Fibroblast of the aortic adventitia (primary cell): ENCODE results near the gene EEFSEC. TPM values are rescaled to one million over a fixed set of nuclear protein-coding genes. Genes with fewer than 3 reads are reported as not detected.

Experiments used
- DNase-seq: peaks from one replicate; pipeline ENCODE4 v3.0.0-alpha.2; 2010; ENCODE audit warnings: low read depth
- H3K4me3 ChIP-seq: 2 replicates; pipeline ENCODE4 v1.5.1; 2011; ENCODE audit warnings: low read depth, mild to moderate bottlenecking, control low read depth, low read length, moderate library complexity
- total RNA-seq: library from RNA; depleted of rRNA; stranded (reverse); fragments of >200 nt; gene quantifications from 2 replicates; pipeline ENCODE4 v1.2.3, GENCODE V29; 2012; ENCODE audit warnings: low replicate concordance
- TF ChIP-seq, protein P1 (sequence below): IDR thresholded peaks from 2 replicates; pipeline ENCODE4 v1.5.1; 2011; ENCODE audit warnings: mild to moderate bottlenecking, low read length, control low read depth, inconsistent platforms; ENCODE audit not compliant: insufficient read depth

Gene EEFSEC
- total RNA-seq, 1 donor, result 8.1 TPM

DNA sequence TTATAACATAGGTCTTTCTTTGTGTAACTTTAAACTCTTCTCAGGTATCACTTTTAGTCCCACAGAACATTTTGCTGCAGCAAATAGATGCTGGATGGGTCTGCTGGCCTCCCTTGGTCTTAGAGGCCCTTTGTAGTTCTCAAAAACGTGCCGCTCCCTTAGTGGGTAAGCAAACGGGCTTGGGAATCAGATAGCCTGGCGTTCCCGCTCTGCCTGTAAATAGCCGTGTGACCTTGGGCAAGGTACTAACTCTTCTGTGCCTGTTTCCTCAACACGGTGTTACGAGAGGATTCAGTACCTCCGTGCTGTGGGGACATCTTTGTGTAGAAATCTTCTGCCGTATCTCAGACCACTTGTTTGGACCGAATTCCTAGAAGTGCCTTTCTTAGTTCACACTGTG lies 249.0 kb downstream of the EEFSEC start:
- DNase-seq, result no peak
- no peak overlapping the region for H3K4me3 ChIP-seq
- TF ChIP-seq, protein P1, sequence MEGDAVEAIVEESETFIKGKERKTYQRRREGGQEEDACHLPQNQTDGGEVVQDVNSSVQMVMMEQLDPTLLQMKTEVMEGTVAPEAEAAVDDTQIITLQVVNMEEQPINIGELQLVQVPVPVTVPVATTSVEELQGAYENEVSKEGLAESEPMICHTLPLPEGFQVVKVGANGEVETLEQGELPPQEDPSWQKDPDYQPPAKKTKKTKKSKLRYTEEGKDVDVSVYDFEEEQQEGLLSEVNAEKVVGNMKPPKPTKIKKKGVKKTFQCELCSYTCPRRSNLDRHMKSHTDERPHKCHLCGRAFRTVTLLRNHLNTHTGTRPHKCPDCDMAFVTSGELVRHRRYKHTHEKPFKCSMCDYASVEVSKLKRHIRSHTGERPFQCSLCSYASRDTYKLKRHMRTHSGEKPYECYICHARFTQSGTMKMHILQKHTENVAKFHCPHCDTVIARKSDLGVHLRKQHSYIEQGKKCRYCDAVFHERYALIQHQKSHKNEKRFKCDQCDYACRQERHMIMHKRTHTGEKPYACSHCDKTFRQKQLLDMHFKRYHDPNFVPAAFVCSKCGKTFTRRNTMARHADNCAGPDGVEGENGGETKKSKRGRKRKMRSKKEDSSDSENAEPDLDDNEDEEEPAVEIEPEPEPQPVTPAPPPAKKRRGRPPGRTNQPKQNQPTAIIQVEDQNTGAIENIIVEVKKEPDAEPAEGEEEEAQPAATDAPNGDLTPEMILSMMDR, result no peak

DNA sequence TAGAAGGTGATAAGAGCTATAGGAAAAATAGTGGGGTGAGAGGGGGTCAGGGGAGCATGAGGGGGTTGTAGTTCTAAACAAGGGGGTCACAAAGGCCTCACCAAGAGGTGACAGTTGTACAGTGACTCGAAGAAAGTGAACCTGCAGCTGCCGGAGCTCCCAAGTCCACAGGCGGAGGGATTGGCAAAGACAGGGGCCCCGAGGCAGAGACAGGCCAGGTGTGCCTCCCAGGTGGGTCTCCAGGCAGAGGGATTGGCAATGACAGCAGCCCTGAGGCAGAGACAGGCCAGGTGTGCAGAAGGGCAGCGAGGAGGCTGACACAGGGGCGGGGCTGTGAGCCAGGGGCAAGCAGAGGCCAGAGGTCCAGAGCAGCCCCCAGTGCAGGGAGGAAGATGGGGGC lies 249.7 kb downstream of the EEFSEC start:
- no peak overlapping the region for H3K4me3 ChIP-seq
- TF ChIP-seq, protein P1, result no peak
- no peak for DNase-seq

DNA sequence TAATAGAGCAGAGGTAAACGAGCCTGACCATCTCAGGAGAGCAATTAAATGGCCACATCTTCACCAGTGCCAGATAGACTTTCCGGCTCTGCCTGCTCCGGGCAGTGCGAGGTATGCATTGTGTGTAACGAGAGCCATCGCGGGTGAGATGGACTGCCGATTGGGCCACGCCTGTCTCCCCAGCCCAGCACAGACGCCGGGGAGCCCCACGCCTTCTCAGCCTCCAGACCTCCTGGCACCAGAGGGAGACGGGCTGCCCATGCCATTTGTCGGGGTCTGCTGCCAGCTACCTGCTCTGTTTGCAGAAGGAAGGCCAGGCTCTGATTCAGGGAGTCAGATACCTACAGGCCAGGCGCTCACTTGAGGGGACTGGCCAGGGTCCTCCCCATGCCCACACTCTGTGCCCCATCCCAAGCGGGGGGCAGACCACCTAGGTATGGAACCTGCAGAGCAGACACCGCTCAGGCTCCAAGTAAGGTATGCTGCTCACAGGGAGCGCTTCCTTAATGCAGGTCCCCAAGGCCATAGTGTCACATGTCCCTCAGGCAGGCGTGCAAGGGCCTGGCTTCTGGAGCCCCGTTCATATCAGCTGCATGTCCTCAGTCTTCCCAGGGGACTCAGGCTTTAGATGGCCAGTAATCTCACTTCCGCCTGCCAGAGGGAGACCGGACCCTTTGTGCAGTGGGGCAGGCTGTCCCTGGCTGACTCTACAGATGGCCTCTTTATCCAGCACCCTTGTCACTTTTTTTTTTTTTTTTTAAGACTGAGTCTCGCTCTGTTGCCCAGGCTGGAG lies 251.2 kb downstream of the EEFSEC start:
- no peak for DNase-seq
- H3K4me3 ChIP-seq, result no peak overlapping the region
- TF ChIP-seq, protein P1, result no peak

DNA sequence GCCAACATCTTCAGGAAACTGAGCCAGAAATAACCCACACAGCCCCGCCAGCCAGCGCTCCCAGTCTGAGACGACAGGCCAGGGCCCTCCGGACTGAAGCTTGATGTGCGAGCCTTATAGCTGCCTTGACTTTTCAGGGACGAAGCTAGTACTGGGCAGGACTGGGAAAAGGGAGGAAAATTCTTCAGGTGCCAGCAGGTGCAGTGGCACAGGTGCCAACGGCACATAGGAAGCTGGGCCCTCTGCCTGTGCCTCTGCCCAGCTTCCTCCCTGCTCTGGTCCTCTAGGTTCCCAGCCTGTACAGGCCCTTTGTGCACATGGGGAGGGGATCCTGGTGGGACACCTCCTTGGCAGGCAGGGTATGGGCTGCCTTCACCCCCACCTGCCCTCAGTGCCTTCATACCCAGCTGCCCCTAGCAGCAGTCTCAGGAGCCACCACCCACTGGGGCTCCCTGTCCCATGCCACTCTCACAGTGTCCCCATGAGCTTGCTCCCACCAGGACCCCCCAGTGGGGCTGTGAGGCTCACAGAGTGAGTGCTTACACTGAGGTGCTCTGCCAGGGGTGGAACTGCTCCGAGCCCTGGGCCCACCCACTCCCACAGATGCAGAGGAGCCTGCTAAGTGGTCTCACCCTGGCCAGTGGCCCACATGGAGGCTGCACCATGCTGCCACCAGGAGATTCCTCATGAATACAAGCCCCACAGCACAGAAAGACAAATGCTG lies 252.4 kb downstream of the EEFSEC start:
- no peak overlapping the region for H3K4me3 ChIP-seq
- no peak for DNase-seq
- TF ChIP-seq, protein P1, result no peak

DNA sequence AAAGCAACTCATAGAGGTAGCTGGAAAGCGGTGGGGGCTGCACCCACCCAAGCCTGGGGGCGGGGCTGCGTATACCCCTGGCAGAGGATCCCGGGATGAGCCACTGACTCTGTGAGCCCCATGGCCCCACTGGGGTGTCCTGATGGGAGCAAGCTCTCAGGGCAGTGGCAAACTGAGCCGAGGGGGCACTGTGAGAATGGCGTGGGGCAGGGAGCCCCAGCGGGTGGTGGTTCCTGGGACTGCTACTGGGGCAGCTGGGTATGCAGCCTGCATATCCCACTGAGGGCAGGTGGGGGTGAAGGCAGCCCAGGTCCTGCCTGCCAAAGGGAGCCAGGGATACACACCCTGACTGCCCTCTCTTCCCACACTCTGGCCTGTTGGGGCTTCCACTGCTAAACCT lies 254.0 kb downstream of the EEFSEC start:
- no peak overlapping the region for H3K4me3 ChIP-seq
- no peak for DNase-seq
- TF ChIP-seq, protein P1, result no peak

DNA sequence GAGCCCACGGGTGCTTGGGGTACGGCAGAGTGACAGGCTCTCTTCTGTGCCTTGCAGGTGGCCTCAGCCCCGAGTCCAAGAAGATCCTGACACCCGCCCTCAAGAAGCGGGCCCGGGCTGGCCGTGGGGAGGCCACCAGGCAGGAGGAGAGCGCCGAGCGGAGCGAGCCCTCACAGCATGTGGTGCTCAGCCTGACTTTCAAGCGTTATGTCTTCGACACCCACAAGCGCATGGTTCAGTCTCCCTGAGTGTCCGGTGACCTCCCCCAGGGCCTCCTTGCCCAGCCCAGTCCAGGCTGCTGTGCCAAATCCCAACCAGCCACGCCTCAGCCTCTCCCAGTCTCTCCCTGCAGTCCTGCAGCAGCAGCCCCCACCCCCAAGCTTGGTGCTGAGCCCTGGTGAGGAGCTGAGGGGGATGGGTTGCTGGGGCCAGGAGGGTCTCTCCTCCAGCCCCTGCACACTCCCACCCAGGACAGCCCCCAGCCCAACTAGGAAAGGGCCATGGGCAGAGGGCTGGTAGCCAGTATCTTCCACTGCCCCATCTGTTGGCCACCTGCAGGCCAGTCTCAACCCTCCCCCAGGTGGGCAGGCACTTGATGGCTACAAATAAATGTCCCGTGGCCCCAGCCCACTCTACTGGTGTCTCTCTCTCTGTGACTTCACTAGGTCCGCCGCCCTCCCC lies 254.9 kb downstream of the EEFSEC start:
- H3K4me3 ChIP-seq, result no peak overlapping the region
- TF ChIP-seq, protein P1, result no peak
- no peak for DNase-seq
